ENCODE measurements around the gene BDNF.
"Not testable (repeated sequence)": the region's sequence is repeated elsewhere in the genome, so short reads cannot be mapped to it uniquely, and the experiment has no call there.

BDNF gene

GRCh38 chr11:27705873-27706820, 5.9 kb upstream of the BDNF start:
- DNase-seq: no peak

GRCh38 chr11:27703481-27703880, 3.2 kb upstream of the BDNF start:
- DNase-seq: no peak

GRCh38 chr11:27702811-27703210, 2.6 kb upstream of the BDNF start:
- no peak for DNase-seq

- no peak for DNase-seq
These were observed 1.3 kb upstream of the BDNF start for GRCh38 chr11:27701355-27702105.

- DNase-seq: no peak
These were observed 317 bp downstream of the BDNF start for GRCh38 chr11:27699926-27700350.

- no peak for DNase-seq
These were observed 871 bp downstream of the BDNF start for GRCh38 chr11:27699242-27699925.

- peak; percentile 9 for DNase-seq
These were observed 1.4 kb downstream of the BDNF start for GRCh38 chr11:27698872-27699241.

DNA sequence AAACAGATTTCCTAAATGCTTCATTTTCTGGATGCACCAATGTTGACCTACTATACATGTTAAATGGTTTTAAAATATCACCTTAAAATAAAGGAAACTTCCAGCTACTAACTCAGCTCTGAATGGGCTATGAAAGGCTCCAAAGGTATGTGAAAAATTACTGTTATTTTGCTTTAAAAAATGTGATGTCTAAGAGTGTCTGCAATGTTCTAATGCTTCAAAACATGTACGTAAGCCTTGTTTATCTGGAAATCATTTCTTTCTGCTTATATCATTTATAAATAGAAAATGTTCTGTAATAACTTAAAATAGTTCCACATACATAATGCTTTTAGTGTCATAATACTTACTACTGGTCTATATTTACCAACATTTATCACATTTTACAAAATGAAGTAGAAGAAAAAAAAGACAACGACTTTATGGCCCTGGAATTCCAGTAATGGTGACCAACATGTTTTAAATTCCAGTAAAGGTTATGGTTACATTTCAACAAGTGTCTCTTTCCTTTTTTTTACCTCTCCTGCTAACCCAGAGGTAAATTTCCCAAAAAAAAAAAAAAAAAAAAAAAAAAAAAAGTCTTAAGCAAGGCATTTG, 2.5 kb downstream of the BDNF start:
- no peak for DNase-seq

GRCh38 chr11:27696961-27697360, 3.3 kb downstream of the BDNF start:
- no peak for DNase-seq

DNA sequence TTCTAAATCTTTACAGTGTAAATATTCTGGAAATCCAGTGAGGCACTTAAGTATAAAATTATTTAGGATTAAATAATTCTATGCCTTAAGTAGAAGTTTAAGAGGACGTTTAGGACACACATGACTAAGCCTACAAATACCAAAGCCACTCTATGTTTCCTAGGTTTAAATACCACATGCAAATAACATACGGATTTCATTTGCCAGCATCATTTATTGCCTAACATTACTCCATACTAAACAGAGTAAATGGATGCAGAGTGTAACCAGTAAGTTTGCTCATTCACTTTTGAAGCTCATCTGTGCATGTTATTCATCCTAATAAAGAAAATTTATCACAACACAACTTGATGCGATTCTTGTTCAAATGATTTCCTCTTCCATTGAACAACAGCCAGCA, 4.1 kb downstream of the BDNF start:
- no peak for DNase-seq

DNA sequence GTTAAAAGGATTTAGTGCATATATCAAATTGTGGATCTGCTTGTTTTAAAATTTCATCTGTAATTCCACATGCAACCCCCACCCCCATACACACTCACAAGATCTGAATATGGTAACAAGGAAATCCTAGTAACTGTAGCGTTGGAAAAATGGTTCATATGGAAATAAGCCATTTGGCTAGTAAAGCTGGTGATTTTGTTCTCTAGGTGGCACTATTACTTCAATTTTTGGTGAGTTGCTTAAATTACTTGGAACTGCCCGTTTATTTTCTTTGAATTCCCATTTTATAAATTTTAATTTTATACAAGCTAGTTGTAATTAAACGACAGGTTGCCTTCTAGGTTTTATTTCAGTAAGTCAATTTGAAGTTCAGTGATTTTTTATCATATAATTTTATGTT, 5.3 kb downstream of the BDNF start:
- DNase-seq: no peak

DNA sequence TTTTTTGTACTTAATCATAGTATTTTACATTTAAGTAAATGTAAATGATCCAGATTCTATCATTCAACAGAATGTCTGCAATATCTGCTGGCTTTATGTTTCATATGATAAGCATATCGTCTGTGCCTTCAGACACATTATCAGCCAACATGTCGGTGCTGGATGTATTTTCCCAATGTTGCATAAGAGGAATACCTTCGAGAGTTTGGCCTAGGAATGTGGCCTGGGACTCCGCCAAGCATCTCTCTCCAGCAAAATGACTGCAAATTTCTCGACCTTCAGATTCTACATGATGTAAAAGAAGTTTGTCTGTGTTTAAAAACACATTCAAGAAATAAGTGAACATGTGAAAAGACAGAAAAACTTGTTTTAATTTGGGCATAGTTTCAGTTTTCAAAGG, 6.9 kb downstream of the BDNF start:
- no peak for DNase-seq

DNA sequence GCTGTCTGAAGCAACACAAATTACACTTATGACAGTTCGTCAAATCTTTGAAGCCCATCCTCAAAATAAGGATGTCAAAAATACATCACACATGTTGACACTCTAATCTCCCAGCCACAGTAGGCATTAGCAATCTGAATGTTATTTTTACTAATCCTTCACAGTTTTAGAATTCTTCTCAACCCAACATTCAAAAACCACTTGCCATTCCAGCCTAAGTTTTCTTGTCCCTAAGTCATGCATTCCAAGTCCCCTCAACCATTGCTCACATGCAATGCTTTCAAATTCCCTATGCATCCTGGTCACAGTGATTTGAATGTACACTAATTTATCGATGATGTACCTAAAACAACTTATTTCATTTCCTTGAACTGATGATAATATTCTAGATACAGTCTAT, 7.5 kb downstream of the BDNF start:
- no peak for DNase-seq

DNA sequence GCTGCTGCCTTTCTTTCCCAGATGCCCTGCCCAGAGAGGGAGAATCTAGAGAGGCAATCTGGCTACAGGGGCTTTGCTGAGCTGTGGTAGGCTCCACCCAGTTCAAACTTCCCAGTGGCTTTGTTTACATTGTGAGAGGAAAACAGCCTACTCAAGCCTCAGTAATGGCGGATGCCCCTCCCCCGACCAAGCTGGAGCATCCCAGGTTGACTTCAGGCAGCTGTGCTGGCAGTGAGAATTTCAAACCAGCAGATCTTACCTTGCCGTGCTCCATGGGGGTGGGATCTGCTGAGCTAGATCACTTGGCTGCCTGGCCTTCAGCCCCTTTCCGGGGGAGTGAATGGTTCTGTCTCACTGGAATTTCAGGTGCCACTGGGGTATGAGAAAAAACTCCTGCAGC, 12.2 kb downstream of the BDNF start:
- DNase-seq: no peak

- no peak for DNase-seq
These were observed 18.6 kb downstream of the BDNF start for GRCh38 chr11:27681664-27682063.

GRCh38 chr11:27679136-27680015, 20.9 kb downstream of the BDNF start:
- DNase-seq: no peak

DNA sequence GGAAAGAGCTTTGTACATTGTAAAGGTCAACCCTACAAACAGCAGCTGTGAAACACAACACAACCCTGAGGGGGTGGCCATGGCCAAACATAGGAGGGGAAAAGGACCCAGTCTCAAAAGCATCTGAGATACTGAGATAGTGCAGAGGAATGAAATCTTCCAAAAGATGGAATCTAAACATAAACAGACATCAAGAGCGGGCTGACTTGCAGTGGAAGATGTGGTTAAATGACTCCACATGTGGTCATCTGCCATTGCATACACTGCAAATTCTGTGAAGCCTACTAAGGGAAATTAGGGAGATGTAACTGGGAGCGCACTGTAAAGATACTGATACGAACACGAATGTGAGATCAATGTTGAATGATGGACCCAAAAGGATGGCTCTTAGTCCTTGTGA, 22.0 kb downstream of the BDNF start:
- DNase-seq: no peak

GRCh38 chr11:27677108-27677507, 23.1 kb downstream of the BDNF start:
- DNase-seq: no peak

DNA sequence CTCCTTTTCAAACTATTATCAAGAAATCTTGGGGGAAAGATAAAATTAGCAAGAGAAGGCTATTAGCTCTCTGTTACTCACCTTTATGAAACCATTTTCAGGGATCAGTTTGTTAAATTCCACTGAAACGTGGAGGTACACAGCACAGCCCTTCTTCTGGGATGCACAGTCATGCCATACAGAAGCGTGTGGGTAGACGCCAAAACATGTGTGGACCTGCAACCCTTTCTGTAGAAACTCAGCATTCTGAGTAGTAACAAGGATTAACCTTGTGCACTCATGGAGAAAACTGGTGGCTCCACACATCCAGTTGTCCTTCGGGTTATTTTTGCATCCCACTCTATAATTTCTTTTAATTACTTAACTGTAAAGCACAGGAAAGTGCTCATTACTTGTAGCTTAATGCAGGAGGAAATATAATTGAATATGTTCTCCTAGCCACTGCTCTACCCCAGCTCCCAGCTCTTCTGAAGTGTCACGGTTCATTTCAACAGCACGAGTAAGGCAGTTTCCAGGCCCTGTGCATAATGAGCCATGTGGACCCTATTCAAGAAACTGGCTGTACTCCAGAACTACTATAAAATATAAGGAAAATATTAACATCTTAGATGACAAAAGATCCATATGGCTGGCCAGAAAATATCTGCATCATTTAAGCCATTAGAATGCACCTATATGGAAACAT, 26.1 kb downstream of the BDNF start:
- DNase-seq: no peak

GRCh38 chr11:27672836-27673464, 27.3 kb downstream of the BDNF start:
- DNase-seq: no peak

GRCh38 chr11:27665508-27666101, 34.6 kb downstream of the BDNF start:
- not testable (repeated sequence) for DNase-seq
